ENCODE measurements around the gene CERS3.

CERS3 gene

DNA sequence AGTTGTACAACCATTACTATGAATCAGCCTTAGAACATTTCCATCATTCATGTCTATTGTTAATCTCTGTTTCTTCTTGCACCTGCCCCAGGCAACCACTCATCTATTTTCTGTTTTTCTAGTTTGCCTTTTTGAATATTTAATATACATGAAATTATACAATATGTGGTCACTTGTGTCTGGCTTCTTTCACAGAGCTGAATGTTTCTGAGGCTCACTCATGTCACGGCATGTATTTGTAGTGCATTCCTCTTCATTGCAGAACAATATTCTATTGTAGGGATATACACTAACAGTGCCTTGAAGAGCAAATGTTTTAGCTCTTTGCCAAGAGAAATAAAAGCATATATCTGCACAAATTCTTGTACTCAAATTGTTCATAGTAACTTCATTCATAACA, 32.9 kb downstream of the CERS3 start:
- Histone ChIP-seq H3K4me1 (ENCODE audit: control insufficient read depth in 1 of 2, insufficient read depth in 1 of 2, low read depth in 1 of 2, low read length in 1 of 2) (no peaks in the 10 kb centered on the region), H3K4me3 (ENCODE audit: low read depth in 1 of 2, low read length in 1 of 2) (no peak overlapping the region), H3K27me3 (peaks cover 55% of the 10 kb centered on the region), H3K27ac (no peak overlapping the region), H3K36me3 (no peaks in the 10 kb centered on the region), H3K9me3 (no peaks in the 10 kb centered on the region)
- TF ChIP-seq, protein P1, sequence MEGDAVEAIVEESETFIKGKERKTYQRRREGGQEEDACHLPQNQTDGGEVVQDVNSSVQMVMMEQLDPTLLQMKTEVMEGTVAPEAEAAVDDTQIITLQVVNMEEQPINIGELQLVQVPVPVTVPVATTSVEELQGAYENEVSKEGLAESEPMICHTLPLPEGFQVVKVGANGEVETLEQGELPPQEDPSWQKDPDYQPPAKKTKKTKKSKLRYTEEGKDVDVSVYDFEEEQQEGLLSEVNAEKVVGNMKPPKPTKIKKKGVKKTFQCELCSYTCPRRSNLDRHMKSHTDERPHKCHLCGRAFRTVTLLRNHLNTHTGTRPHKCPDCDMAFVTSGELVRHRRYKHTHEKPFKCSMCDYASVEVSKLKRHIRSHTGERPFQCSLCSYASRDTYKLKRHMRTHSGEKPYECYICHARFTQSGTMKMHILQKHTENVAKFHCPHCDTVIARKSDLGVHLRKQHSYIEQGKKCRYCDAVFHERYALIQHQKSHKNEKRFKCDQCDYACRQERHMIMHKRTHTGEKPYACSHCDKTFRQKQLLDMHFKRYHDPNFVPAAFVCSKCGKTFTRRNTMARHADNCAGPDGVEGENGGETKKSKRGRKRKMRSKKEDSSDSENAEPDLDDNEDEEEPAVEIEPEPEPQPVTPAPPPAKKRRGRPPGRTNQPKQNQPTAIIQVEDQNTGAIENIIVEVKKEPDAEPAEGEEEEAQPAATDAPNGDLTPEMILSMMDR (IDR thresholded peaks at IDR 0.05): no peak

DNA sequence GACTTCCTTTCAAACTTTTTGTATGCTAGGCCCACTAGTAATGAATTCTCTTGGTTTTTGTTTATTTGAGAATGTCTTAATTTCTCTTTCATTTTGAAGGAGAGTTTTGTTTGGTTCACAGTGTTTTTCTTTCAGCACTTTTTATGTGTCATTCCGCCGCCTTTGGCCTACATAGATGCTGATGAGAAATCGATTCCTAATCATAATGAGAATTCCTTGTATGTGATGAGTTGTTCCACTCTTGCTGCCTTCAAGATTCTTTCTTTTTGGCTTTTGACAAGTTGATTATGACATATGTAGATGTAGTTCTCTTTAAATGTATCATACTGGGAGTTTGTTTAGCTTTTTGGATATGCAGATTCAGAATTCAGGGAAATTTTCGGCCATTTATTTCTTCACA, 35.5 kb downstream of the CERS3 start:
- Histone ChIP-seq H3K27ac (no peak overlapping the region), H3K4me3 (ENCODE audit: low read depth in 1 of 2, low read length in 1 of 2) (no peak overlapping the region), H3K36me3 (no peaks in the 10 kb centered on the region), H3K9me3 (no peaks in the 10 kb centered on the region), H3K4me1 (ENCODE audit: control insufficient read depth in 1 of 2, insufficient read depth in 1 of 2, low read depth in 1 of 2, low read length in 1 of 2) (no peaks in the 10 kb centered on the region), H3K27me3 (peaks cover 54% of the 10 kb centered on the region)
- TF ChIP-seq, protein P1 (IDR thresholded peaks at IDR 0.05): no peak

DNA sequence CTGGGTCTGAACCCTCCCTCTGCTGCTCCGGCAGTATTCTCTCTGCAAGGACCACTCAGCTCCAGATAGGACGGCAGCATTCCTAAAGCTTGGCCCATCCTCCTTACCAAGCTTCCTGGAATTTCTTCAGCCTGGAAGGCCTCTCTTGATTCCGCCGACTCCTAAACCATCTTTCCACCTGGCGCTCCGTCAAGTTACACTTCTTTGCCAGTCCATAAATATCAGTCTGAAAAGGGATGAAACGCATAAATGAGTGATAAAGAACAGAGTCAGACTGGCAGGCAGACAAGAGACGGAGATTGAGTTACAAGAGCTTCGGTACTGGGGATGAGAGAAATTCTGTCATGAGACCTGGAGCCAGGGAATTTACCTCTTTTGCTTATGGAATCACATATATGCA, 44.3 kb downstream of the CERS3 start:
- no peaks in the 10 kb centered on the region for H3K27me3 ChIP-seq
- H3K36me3 ChIP-seq: no peaks in the 10 kb centered on the region
- no peak overlapping the region for H3K27ac ChIP-seq
- H3K4me1 ChIP-seq (ENCODE audit: control insufficient read depth in 1 of 2, insufficient read depth in 1 of 2, low read depth in 1 of 2, low read length in 1 of 2): no peaks in the 10 kb centered on the region
- H3K9me3 ChIP-seq: no peaks in the 10 kb centered on the region
- TF ChIP-seq, protein P1 (IDR thresholded peaks at IDR 0.05): no peak
- no peak overlapping the region for H3K4me3 ChIP-seq (ENCODE audit: low read depth in 1 of 2, low read length in 1 of 2)

DNA sequence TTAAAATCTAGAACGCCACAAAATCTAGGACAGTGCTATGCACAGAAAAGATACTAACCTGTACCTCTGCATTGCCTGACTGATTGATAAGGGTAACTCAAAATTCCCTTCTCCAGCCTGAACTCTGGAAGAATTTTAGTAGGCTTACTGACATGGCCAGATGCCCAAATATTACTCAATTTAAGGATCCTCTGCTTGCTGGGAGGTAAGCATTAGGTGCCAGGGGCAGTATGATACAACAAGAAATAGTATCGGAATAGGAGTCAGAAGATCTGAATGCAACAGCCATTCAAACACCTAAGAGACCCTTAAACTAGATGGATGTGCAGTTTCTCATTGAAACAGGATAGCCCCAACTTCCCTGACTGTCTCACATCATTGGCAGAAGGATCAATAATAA, 45.4 kb downstream of the CERS3 start:
- no peaks in the 10 kb centered on the region for H3K36me3 ChIP-seq
- no peak overlapping the region for H3K27ac ChIP-seq
- H3K4me1 ChIP-seq (ENCODE audit: control insufficient read depth in 1 of 2, insufficient read depth in 1 of 2, low read depth in 1 of 2, low read length in 1 of 2): no peaks in the 10 kb centered on the region
- no peak overlapping the region for H3K4me3 ChIP-seq (ENCODE audit: low read depth in 1 of 2, low read length in 1 of 2)
- TF ChIP-seq, protein P1 (IDR thresholded peaks at IDR 0.05): no peak
- H3K27me3 ChIP-seq: no peaks in the 10 kb centered on the region
- no peaks in the 10 kb centered on the region for H3K9me3 ChIP-seq

DNA sequence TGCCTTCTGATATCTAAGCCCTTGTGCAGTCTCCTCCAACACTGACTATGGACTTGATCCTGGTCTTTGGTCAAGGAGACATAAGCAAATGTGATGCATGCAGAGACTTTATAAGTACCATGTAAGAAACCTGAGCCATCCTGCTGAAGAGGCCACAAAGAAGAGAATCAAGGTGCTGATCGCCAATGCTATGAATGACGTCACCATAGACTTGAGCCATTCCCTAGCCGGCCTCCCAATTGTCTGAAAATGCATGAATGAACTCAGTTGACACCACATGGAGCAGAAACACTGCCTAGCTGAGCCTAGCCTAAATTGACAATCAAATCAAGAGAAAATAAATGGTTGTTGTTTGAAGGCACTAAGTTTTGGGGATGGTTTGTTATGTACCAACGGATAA, 51.9 kb downstream of the CERS3 start:
- Histone ChIP-seq H3K4me1 (ENCODE audit: control insufficient read depth in 1 of 2, insufficient read depth in 1 of 2, low read depth in 1 of 2, low read length in 1 of 2) (no peaks in the 10 kb centered on the region), H3K4me3 (ENCODE audit: low read depth in 1 of 2, low read length in 1 of 2) (no peak overlapping the region), H3K27ac (no peak overlapping the region), H3K27me3 (peaks cover 9% of the 10 kb centered on the region), H3K9me3 (no peaks in the 10 kb centered on the region), H3K36me3 (no peaks in the 10 kb centered on the region)
- TF ChIP-seq, protein P1 (IDR thresholded peaks at IDR 0.05): no peak

DNA sequence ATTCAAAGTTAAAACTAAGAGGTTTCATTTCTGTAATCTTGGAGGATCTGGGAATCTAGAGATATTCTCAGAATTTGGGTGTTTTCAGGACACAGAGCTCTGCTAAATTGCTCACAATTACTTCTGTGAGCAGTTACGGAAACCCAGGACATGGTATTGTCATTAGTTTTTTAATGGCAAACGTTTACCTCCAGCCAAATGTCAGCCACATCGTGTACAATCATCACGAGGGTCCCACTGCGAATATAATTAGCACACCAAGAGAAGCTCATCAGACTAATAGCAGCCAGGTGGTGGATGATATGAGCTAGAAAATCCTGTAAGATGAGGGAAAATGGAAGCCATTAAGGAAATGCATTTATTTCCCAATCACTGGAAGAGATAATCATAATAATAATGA, 56.0 kb downstream of the CERS3 start:
- TF ChIP-seq, protein P1 (IDR thresholded peaks at IDR 0.05): no peak
- Histone ChIP-seq H3K27me3 (peaks cover 15% of the 10 kb centered on the region), H3K27ac (no peak overlapping the region), H3K9me3 (no peaks in the 10 kb centered on the region), H3K4me3 (ENCODE audit: low read depth in 1 of 2, low read length in 1 of 2) (no peak overlapping the region), H3K4me1 (ENCODE audit: control insufficient read depth in 1 of 2, insufficient read depth in 1 of 2, low read depth in 1 of 2, low read length in 1 of 2) (no peaks in the 10 kb centered on the region), H3K36me3 (no peaks in the 10 kb centered on the region)
